Neural progenitor cell (in vitro differentiated cells): Measurements from ENCODE around the gene CASP14. TPM values are rescaled to one million over a fixed set of nuclear protein-coding genes. Genes with fewer than 3 reads are reported as not detected.
"Not testable (repeated sequence)": the region's sequence is repeated elsewhere in the genome, so short reads cannot be mapped to it uniquely, and the experiment has no call there.

Source experiments
- DNase-seq: peaks from one replicate; pipeline ENCODE4 v3.0.0-alpha.2; 2016; ENCODE audit warnings: low spot score
- H2AFZ ChIP-seq: fragments of 200-600 bp; sonication (generic); replicated peaks from 2 replicates; pipeline ENCODE4 v1.6.1; 2016; ENCODE audit warnings: antibody characterized with exemption
- H3F3A ChIP-seq: fragments of 200-600 bp; sonication (generic); 2 replicates; pipeline ENCODE4 v1.6.1; 2016; ENCODE audit warnings: antibody characterized with exemption, low read depth
- H3K27ac ChIP-seq: fragments of 200-600 bp; sonication (generic); 2 replicates; pipeline ENCODE4 v1.5.1; 2016; ENCODE audit warnings: mild to moderate bottlenecking
- H3K27me3 ChIP-seq: fragments of 200-600 bp; sonication (generic); 2 replicates; pipeline ENCODE4 v1.6.1; 2016; ENCODE audit warnings: mild to moderate bottlenecking, moderate library complexity
- H3K36me3 ChIP-seq: fragments of 200-600 bp; sonication (generic); 2 replicates; pipeline ENCODE4 v1.5.1; 2016
- H3K4me1 ChIP-seq: fragments of 200-600 bp; sonication (generic); 2 replicates; pipeline ENCODE4 v1.6.1; 2016; ENCODE audit warnings: mixed run types
- H3K4me2 ChIP-seq: fragments of 200-600 bp; sonication (generic); 2 replicates; pipeline ENCODE4 v1.6.1; 2016
- H3K4me3 ChIP-seq: fragments of 200-600 bp; sonication (generic); 2 replicates; pipeline ENCODE4 v1.5.1; 2016
- H3K79me2 ChIP-seq: fragments of 200-600 bp; sonication (generic); 2 replicates; pipeline ENCODE4 v1.6.1; 2016; ENCODE audit warnings: low read depth
- H3K9ac ChIP-seq: fragments of 200-600 bp; sonication (generic); 2 replicates; pipeline ENCODE4 v1.6.1; 2016
- H3K9me3 ChIP-seq: fragments of 200-600 bp; sonication (generic); 2 replicates; pipeline ENCODE4 v1.5.1; 2016; ENCODE audit warnings: low read depth
- H4K20me1 ChIP-seq: fragments of 200-600 bp; sonication (generic); 2 replicates; pipeline ENCODE4 v1.6.1; 2016; ENCODE audit warnings: low read depth
- H3K27ac Mint-ChIP-seq: 3 replicates; pipeline ENCODE4 v1.8.0; 2021; ENCODE audit warnings: mixed read lengths
- H3K27me3 Mint-ChIP-seq: 2 replicates; pipeline ENCODE4 v1.8.0; 2022; ENCODE audit warnings: low read depth, mild to moderate bottlenecking, inconsistent platforms, moderate library complexity, mixed read lengths; ENCODE audit not compliant: insufficient read depth
- H3K36me3 Mint-ChIP-seq: 3 replicates; pipeline ENCODE4 v1.8.0; 2021; ENCODE audit warnings: mixed read lengths
- H3K4me1 Mint-ChIP-seq: 3 replicates; pipeline ENCODE4 v1.8.0; 2021; ENCODE audit warnings: mixed read lengths
- H3K4me3 Mint-ChIP-seq: 3 replicates; pipeline ENCODE4 v1.8.0; 2021; ENCODE audit warnings: mild to moderate bottlenecking, moderate library complexity, mixed read lengths
- H3K9me3 Mint-ChIP-seq: 3 replicates; pipeline ENCODE4 v1.8.0; 2020; ENCODE audit warnings: mixed read lengths
- EZH2 ChIP-seq: fragments of 200-600 bp; sonication (generic); IDR thresholded peaks from 2 replicates; pipeline ENCODE4 v1.6.1; 2017; ENCODE audit warnings: antibody characterized with exemption, mild to moderate bottlenecking, moderate library complexity
- EZH2phosphoT487 ChIP-seq: fragments of 200-600 bp; sonication (generic); IDR thresholded peaks from 2 replicates; pipeline ENCODE4 v1.6.1; 2017; ENCODE audit warnings: antibody characterized with exemption
- total RNA-seq: library from RNA; depleted of rRNA; stranded (reverse); fragments of >200 nt; gene quantifications from 2 replicates; pipeline ENCODE4 v1.2.3, GENCODE V29; 2015; ENCODE audit warnings: low replicate concordance
- TF ChIP-seq, protein P1 (sequence below): fragments of 200-600 bp; sonication (generic); IDR thresholded peaks from 2 replicates; pipeline ENCODE4 v1.5.1; 2017; ENCODE audit warnings: antibody characterized with exemption, mild to moderate bottlenecking

The CASP14 gene
- total RNA-seq, 1 donor from 2014 or later: not detected

- TF ChIP-seq EZH2 (no peak), EZH2phosphoT487 (no peak)
- TF ChIP-seq, protein P1, sequence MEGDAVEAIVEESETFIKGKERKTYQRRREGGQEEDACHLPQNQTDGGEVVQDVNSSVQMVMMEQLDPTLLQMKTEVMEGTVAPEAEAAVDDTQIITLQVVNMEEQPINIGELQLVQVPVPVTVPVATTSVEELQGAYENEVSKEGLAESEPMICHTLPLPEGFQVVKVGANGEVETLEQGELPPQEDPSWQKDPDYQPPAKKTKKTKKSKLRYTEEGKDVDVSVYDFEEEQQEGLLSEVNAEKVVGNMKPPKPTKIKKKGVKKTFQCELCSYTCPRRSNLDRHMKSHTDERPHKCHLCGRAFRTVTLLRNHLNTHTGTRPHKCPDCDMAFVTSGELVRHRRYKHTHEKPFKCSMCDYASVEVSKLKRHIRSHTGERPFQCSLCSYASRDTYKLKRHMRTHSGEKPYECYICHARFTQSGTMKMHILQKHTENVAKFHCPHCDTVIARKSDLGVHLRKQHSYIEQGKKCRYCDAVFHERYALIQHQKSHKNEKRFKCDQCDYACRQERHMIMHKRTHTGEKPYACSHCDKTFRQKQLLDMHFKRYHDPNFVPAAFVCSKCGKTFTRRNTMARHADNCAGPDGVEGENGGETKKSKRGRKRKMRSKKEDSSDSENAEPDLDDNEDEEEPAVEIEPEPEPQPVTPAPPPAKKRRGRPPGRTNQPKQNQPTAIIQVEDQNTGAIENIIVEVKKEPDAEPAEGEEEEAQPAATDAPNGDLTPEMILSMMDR: no peak
- H3K27ac ChIP-seq: no peak overlapping the region
- H3K4me2 ChIP-seq: no peak overlapping the region
- Mint-ChIP-seq H3K9me3 (no peaks in the 10 kb centered on the region), H3K27ac (no peak overlapping the region), H3K4me3 (no peak overlapping the region), H3K36me3 (no peaks in the 10 kb centered on the region), H3K27me3 (peaks cover 3% of the 10 kb centered on the region), H3K4me1 (no peaks in the 10 kb centered on the region)
- H3K36me3 ChIP-seq: no peaks in the 10 kb centered on the region
- H3K27me3 ChIP-seq: peaks cover 4% of the 10 kb centered on the region
- H3K4me3 ChIP-seq: no peak overlapping the region
- no peak overlapping the region for H3K9ac ChIP-seq
- H4K20me1 ChIP-seq: no peaks in the 10 kb centered on the region
- no peaks in the 10 kb centered on the region for H3K79me2 ChIP-seq
- H3K4me1 ChIP-seq: no peaks in the 10 kb centered on the region
- no peaks in the 10 kb centered on the region for H3K9me3 ChIP-seq
- H2AFZ ChIP-seq: no peak overlapping the region
- no peak for DNase-seq
- H3F3A ChIP-seq: no peaks in the 10 kb centered on the region
Measured at GRCh38 chr19:15093001-15093400, 43.7 kb downstream of the CASP14 start.

DNA sequence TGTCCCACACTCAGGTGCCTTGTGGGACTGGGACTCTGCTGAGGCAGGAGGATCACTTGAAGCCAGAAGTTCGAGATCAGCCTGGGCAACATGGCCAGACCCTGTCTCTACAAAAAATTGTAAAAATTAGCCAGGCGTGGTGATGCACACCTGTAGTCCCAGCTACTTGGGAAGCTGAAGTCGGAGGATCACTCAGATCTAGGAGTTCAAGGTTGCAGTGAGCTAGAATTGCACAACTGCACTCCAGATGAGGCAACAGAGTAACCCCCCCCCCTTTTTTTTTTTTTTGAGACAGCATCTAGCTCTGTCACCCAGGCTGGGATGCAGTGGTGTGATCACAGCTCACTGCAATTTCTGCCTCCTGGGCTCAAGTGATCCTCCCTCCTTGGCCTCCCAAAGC lies 46.9 kb downstream of the CASP14 start:
- no peak for TF ChIP-seq EZH2
- no peak for TF ChIP-seq EZH2phosphoT487
- TF ChIP-seq, protein P1: no peak
- no peaks in the 10 kb centered on the region for H3K4me1 ChIP-seq
- no peaks in the 10 kb centered on the region for H3K4me1 Mint-ChIP-seq
- H3K79me2 ChIP-seq: no peaks in the 10 kb centered on the region
- H2AFZ ChIP-seq: no peak overlapping the region
- H3K9me3 ChIP-seq: no peaks in the 10 kb centered on the region
- no peak for DNase-seq
- no peak overlapping the region for H3K9ac ChIP-seq
- no peak overlapping the region for H3K4me2 ChIP-seq
- no peaks in the 10 kb centered on the region for H3K27me3 ChIP-seq
- H3K27ac Mint-ChIP-seq: no peak overlapping the region
- no peak overlapping the region for H3K4me3 Mint-ChIP-seq
- H3K36me3 Mint-ChIP-seq: no peaks in the 10 kb centered on the region
- no peaks in the 10 kb centered on the region for H3K9me3 Mint-ChIP-seq
- H3F3A ChIP-seq: no peaks in the 10 kb centered on the region
- no peak overlapping the region for H3K27ac ChIP-seq
- H3K36me3 ChIP-seq: no peaks in the 10 kb centered on the region
- H4K20me1 ChIP-seq: no peaks in the 10 kb centered on the region
- no peak overlapping the region for H3K4me3 ChIP-seq
- H3K27me3 Mint-ChIP-seq: peaks cover 5% of the 10 kb centered on the region

GRCh38 chr19:15097980-15098379 lies 48.7 kb downstream of the CASP14 start:
- H3K36me3 ChIP-seq, H4K20me1 ChIP-seq, H3K4me3 Mint-ChIP-seq, H3K9ac ChIP-seq, H3K4me2 ChIP-seq, H3K9me3 ChIP-seq, H3K27ac ChIP-seq, H3K27me3 ChIP-seq, H3K4me1 ChIP-seq, H3K9me3 Mint-ChIP-seq, DNase-seq, H3K27ac Mint-ChIP-seq, H3K79me2 ChIP-seq, H3K36me3 Mint-ChIP-seq, H3K4me3 ChIP-seq, H3F3A ChIP-seq, H3K27me3 Mint-ChIP-seq, H2AFZ ChIP-seq, H3K4me1 Mint-ChIP-seq: not testable (repeated sequence)

GRCh38 chr19:15098460-15098859 lies 49.2 kb downstream of the CASP14 start:
- Histone ChIP-seq H3K27me3 (no peaks in the 10 kb centered on the region), H4K20me1 (no peaks in the 10 kb centered on the region), H2AFZ (no peak overlapping the region), H3F3A (no peaks in the 10 kb centered on the region), H3K4me1 (no peaks in the 10 kb centered on the region), H3K36me3 (no peaks in the 10 kb centered on the region), H3K9ac (no peak overlapping the region), H3K9me3 (no peaks in the 10 kb centered on the region), H3K79me2 (no peaks in the 10 kb centered on the region), H3K4me3 (no peak overlapping the region), H3K4me2 (no peak overlapping the region), H3K27ac (no peak overlapping the region)
- Mint-ChIP-seq H3K36me3 (no peaks in the 10 kb centered on the region), H3K4me3 (no peak overlapping the region), H3K27me3 (peaks cover 6% of the 10 kb centered on the region), H3K4me1 (no peaks in the 10 kb centered on the region), H3K9me3 (peaks cover 14% of the 10 kb centered on the region), H3K27ac (no peak overlapping the region)
- no peak for DNase-seq
- TF ChIP-seq EZH2phosphoT487 (no peak), EZH2 (no peak)
- TF ChIP-seq, protein P1: no peak
